Stimulated activated CD4-positive, alpha-beta T cell treated with anti-CD3 and anti-CD28 coated beads, Interleukin-1b, Interleukin-23, amount 100 ng/mL, for 1 hour (primary cell): ENCODE measurements around the gene MGAT4B.

ENCODE experiments used
- DNase-seq, 2 donors: peaks; one replicate each; pipeline ENCODE4 v3.0.0-alpha.2; 2020; ENCODE audit warnings: low read depth in 2 of 2

MGAT4B gene

GRCh38 chr5:179771311-179771895 is 35.3 kb downstream of the MGAT4B start:
- no peak for DNase-seq

DNA sequence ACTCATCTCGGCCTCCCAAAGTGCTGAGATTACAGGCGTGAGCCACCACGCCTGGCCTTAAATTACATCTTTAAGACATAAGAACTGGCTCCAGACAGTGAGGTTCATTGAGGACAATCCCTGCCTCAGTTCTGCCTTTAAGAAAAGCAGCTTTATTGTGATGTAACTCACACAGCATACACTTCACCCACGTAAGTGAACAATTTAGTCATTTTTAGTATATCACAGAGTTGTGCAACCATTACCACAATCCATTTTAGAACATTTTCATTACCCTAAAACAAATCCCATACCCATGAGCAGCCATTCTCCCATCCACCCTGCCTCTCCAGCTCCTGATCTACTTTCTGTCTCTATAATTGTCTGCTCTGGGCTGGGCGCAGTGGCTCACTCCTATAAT is 36.9 kb downstream of the MGAT4B start:
- no peak for DNase-seq

- DNase-seq = no peak
Observed at GRCh38 chr5:179769271-179769670, 37.4 kb downstream of the MGAT4B start.

DNA sequence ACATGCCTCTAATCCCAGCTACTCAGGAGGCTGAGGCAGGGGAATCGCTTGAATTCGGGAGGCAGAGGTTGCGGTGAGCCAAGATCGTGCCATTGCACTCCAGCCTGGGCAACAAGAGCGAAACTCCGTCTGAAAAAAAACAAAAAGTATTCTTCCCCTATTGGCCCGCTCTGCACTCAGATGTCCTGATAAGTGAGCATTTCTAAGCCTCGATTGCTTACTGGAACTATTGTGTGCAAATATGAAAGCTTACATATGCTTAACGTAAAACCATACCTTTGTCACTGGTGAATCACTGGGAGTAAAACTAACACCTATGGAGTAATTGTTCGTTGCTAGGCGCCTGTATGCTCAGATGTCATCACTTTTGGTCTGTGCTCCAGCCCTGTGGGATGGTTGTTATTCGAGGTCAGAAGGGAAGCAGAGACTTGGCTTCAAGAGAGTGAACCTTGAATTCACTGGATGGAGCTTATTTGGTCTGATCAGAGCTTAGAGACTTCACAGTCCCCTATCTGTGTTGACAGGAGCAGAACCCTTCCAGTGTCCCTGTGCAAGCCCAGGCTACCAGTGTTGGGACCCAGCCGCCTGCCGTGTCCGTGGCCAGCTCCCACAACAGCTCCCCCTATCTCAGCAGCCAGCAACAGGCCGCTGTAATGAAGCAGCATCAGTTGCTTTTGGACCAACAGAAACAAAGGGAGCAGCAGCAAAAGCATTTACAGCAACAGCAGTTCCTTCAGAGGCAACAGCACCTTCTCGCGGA is 38.2 kb downstream of the MGAT4B start:
- DNase-seq = no peak

- no peak for DNase-seq
Observed at GRCh38 chr5:179767496-179768100, 39.1 kb downstream of the MGAT4B start.

- no peak for DNase-seq
Observed at GRCh38 chr5:179766726-179767455, 39.8 kb downstream of the MGAT4B start.

- no peak for DNase-seq
Observed at GRCh38 chr5:179766021-179766725, 40.5 kb downstream of the MGAT4B start.

GRCh38 chr5:179765400-179765799 is 41.3 kb downstream of the MGAT4B start:
- no peak for DNase-seq

DNA sequence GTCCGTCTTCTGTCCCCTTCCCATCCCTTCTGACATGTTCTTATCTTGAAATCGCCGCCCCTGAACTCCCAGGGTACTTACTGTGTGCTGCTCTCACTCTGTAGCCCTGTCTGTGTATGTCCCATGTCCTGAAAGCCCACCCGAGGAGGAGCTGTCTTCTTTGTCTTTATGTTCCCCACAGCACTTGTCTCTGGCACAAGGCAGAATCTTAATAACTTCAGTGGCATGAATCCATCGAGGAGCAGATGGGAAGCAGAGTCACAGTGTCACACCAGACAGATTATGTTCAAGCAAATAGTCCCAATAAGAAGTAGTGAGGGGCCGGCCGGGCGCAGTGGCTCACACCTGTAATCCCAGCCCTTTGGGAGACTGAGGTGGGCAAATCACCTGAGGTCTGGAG is 42.6 kb downstream of the MGAT4B start:
- no peak for DNase-seq

DNA sequence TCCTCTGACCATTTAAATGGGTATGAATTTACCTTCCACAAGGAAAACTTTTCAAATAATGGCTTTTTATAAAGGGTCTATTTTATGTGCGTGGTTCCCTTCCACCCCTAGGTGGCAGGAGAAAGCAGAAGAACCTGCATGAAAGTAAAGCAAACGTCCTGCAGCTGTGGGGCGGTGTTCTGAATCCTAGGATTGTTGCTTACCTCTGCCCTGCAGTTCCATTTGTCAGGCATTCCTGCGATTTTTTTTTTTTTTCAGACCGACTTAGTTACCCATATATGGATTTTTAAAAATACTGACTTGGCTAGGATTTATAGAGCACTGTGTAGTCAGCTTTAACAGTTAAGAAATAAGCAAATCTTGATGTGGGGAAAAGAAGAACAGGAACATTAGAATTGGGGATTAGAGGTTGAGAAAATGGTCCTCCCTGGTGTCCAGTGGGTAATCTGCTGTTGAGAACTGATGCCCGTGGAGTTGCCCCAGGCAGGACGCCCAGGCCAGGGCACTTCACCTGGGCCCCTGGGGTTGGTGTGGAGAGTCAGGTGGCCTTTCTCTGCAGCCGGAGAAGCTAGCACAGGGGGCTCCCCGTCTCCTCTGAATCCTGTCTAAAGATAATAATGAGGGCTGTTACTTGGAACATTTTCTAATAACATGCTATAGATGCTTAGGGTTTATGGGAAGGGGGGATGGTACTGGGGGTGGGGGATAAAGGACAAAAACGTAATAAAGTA is 43.3 kb downstream of the MGAT4B start:
- DNase-seq = peak in 1 of 2 donors; percentile 11

- no peak for DNase-seq
Observed at GRCh38 chr5:179762781-179763176, 43.9 kb downstream of the MGAT4B start.

DNA sequence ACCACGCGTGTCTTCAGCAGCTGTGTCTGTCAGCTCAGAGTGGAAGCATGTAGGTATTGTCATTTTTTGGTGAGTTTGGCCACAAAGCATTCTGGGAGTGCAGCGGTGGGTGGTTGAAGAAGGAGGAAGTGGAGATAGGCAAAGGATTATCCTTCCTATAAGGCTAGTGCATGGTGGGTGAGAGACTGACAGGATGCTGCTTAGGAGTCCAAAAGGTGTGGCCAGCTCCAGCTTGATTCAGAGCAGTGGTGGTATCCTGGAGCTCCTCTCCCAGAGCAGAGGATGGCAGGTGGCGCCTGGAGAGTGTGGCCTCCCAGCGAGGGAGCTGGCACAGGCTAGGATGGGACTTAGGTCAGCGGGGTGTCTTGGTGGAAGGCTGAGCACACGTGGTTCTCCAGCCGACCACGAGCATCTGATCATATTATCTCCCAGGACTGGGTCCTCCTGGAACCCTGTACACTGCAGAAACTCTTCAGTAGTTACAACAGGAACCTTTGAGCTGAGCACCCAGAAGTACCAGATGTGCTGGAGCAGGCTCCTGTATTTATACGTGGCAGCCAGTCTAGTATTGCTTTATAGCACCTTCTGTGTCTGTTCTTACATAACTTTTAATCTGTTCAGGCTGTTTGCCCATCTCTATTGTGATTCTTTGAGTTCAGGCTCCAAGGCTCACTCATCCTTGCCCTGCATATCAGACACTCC is 44.4 kb downstream of the MGAT4B start:
- DNase-seq = no peak

GRCh38 chr5:179759581-179760551 is 46.8 kb downstream of the MGAT4B start:
- no peak for DNase-seq

DNA sequence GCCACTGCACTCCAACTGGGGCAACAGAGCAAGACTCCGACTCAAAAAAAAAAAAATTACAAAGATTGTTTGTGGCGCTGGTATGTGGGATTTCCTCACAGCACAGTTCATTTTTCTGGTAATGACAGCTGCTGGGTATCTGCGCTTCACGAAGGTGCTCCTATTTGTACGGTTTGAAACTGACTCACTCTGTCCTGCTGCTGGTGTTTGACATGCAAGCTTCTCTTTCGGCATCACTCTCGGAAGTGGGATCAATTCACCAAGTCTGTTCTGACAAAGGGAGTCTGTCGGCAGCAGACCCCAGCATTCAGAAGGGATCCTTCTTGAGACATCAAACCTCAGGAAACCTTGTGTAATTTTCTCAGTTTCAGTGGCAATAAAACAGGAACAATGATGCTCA is 47.7 kb downstream of the MGAT4B start:
- no peak for DNase-seq

DNA sequence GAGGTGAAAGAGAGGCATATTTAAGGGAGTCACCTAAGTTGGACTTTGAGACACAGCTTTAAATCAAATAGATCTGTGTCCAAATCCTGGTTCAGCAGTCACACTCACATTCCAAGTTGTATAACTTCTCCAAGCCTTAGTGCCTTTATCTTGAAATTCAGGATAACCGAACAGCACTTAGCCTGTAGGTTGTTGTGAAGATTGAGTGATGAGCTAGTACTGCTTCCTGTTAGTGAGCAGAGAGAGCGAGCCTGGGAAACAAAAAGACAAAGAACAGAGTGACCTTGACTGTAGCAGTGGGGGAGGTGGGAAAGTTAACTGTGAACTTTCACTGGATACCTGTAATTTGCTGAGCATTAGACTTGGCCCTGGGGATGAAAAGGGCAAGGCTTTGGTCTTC is 51.6 kb downstream of the MGAT4B start:
- no peak for DNase-seq

- no peak for DNase-seq
Observed at GRCh38 chr5:179753971-179754370, 52.7 kb downstream of the MGAT4B start.

DNA sequence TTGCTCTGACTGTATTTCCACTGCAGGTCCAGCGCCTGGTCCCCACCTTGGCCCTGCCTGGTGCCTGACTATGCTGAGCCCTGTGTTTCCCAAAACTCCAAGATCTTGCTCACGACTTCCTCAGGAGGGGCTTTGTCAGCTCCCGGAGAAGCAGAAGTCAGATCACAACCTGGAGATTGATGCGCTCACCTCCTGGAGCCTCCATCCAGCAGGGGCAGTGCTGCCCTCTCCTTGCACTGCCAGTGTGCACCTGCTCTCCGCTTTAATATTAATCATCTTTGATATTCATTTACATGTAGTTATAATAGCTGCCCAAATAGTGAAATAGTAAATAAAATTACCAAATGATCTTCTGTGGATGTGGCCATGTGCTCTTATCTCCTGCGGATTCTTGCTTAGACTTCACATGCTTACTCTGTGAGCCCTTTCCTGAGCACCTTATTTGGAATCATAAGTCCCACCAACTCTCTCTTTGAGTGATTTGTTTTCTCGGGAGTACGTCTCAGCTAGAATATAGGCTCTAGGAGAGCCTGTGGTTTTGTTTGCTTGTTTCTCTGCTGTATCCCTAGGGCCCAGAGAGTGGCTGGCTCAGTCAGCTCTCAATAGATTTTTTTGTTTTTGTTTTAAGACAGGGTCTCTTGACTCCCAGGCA is 56.7 kb downstream of the MGAT4B start:
- no peak for DNase-seq

GRCh38 chr5:179747811-179748210 is 58.9 kb downstream of the MGAT4B start:
- DNase-seq = no peak
